B cell (primary cell): Measurements from ENCODE around the gene TLL2. TPM values are rescaled to one million over a fixed set of nuclear protein-coding genes. Genes with fewer than 3 reads are reported as not detected.

Experiments used
- ATAC-seq: fragments of 200-7000 bp; cut with Tn5 transposase; one replicate; pipeline ENCODE4 v1.10.0; 2021; ENCODE audit warnings: low read depth, mild to moderate bottlenecking, moderate number of reproducible peaks, moderate library complexity
- CTCF ChIA-PET: fragments of 350-600 bp; sonication (Branson Sonifier 250); formaldehyde crosslinking; loops from one replicate; lab custom pipeline; 2021; ENCODE audit warnings: antibody characterized with exemption, inconsistent platforms; lab: Charles Lee
- POLR2A ChIA-PET: fragments of 350-600 bp; sonication (Branson Sonifier 250); formaldehyde crosslinking; loops from one replicate; lab custom pipeline; 2021; ENCODE audit warnings: antibody characterized with exemption; lab: Charles Lee
- DNase-seq: peaks from one replicate; pipeline ENCODE4 v3.0.0; 2013
- H2AFZ ChIP-seq: 2 replicates; pipeline ENCODE4 v1.6.1; 2012; ENCODE audit warnings: mild to moderate bottlenecking, low read depth, low read length; ENCODE audit not compliant: insufficient read depth, poor library complexity, severe bottlenecking
- H3K27ac ChIP-seq, 2 donors: 1 replicate in 1 of 2; 2 replicates in 1 of 2; pipeline ENCODE4 v1.5.1; 2012 to 2013; ENCODE audit warnings: low read length in 2 of 2, mild to moderate bottlenecking in 2 of 2, moderate library complexity in 1 of 2
- H3K27me3 ChIP-seq, 4 experiments: fragments of 200-600 bp in 1 of 4; sonication (generic) in 1 of 4; replicated peaks in 1 of 4; 1 replicate in 2 of 4; 2 replicates in 2 of 4; pipeline versions ENCODE4 v1.6.1 to v1.7.0; 2013 to 2016; ENCODE audit warnings: low read length in 3 of 4, mild to moderate bottlenecking in 2 of 4, mixed read lengths in 1 of 4, moderate library complexity in 1 of 4; ENCODE audit not compliant: insufficient read depth in 4 of 4, control insufficient read depth in 3 of 4; ENCODE audit errors: control extremely low read depth in 1 of 4
- H3K36me3 ChIP-seq, 2 experiments: replicated peaks in 1 of 2; 1 replicate in 1 of 2; 2 replicates in 1 of 2; pipeline versions ENCODE4 v1.6.1 to v1.7.1; 2013; ENCODE audit warnings: low read length in 1 of 2; ENCODE audit not compliant: insufficient read depth in 2 of 2, control insufficient read depth in 1 of 2; ENCODE audit errors: control extremely low read depth in 1 of 2, extremely low read depth in 1 of 2
- H3K4me1 ChIP-seq, 2 donors: fragments of 200-600 bp in 1 of 2; sonication (generic) in 1 of 2; 1 replicate in 1 of 2; 2 replicates in 1 of 2; pipeline versions ENCODE4 v1.5.1 to v1.6.1; 2013 to 2017; ENCODE audit warnings: low read length in 2 of 2; ENCODE audit not compliant: control insufficient read depth in 2 of 2, insufficient read depth in 2 of 2
- H3K4me2 ChIP-seq: replicated peaks from 2 replicates; pipeline ENCODE3; 2012; ENCODE audit warnings: mild to moderate bottlenecking, low read depth, low read length; ENCODE audit not compliant: poor library complexity, severe bottlenecking
- H3K4me3 ChIP-seq, 5 experiments: fragments of 200-600 bp in 1 of 5; sonication (generic) in 1 of 5; 1 replicate in 3 of 5; 2 replicates in 2 of 5; pipeline versions ENCODE4 v1.5.1 to v1.7.0; 2011 to 2016; ENCODE audit warnings: low read length in 4 of 5, mild to moderate bottlenecking in 4 of 5, low read depth in 2 of 5, control low read depth in 1 of 5, moderate library complexity in 1 of 5; ENCODE audit not compliant: insufficient read depth in 1 of 5; ENCODE audit errors: control extremely low read depth in 1 of 5, extremely low read depth in 1 of 5
- H3K79me2 ChIP-seq: fragments of 200-600 bp; sonication (generic); one replicate; pipeline ENCODE4 v1.6.0; 2016; ENCODE audit warnings: low read length; ENCODE audit not compliant: control insufficient read depth, insufficient read depth
- H3K9ac ChIP-seq: fragments of 200-600 bp; sonication (generic); 2 replicates; pipeline ENCODE4 v1.6.1; 2017; ENCODE audit warnings: mild to moderate bottlenecking, low read length, moderate library complexity
- H3K9me3 ChIP-seq, 3 donors: one replicate each; pipeline versions ENCODE4 v1.6.1 to v1.7.1; 2013; ENCODE audit warnings: low read length in 2 of 3; ENCODE audit not compliant: control insufficient read depth in 2 of 3, insufficient read depth in 1 of 3; ENCODE audit errors: control extremely low read depth in 1 of 3
- H4K20me1 ChIP-seq: 2 replicates; pipeline ENCODE4 v1.6.0; 2012; ENCODE audit warnings: mild to moderate bottlenecking, low read length; ENCODE audit not compliant: insufficient read depth, control insufficient read depth, poor library complexity, severe bottlenecking
- H3K27ac Mint-ChIP-seq: one replicate; pipeline ENCODE4 v1.8.0; 2021; ENCODE audit warnings: mixed read lengths
- H3K27me3 Mint-ChIP-seq: one replicate; pipeline ENCODE4 v1.8.0; 2021; ENCODE audit warnings: mixed read lengths
- H3K4me1 Mint-ChIP-seq: one replicate; pipeline ENCODE4 v1.8.0; 2021; ENCODE audit warnings: mixed read lengths
- H3K4me3 Mint-ChIP-seq: one replicate; pipeline ENCODE4 v1.8.0; 2021; ENCODE audit warnings: mixed read lengths
- H3K9me3 Mint-ChIP-seq: one replicate; pipeline ENCODE4 v1.8.0; 2022; ENCODE audit warnings: mixed read lengths; ENCODE audit not compliant: insufficient read depth
- CTCF ChIP-seq: fragments of 200-600 bp; IDR thresholded peaks from one replicate; pipeline ENCODE4 v1.8.0; 2022; ENCODE audit warnings: antibody characterized with exemption, mild to moderate bottlenecking
- EZH2 ChIP-seq: IDR thresholded peaks from 2 replicates; pipeline ENCODE4 v1.6.1; 2012; ENCODE audit warnings: borderline replicate concordance, low read depth, mild to moderate bottlenecking, moderate library complexity, low read length; ENCODE audit not compliant: insufficient read depth, poor library complexity, severe bottlenecking
- WGBS: methylation state at CpG from one replicate; pipeline ENCODE4 v1.1.5; 2013; ENCODE audit warnings: missing lambda C conversion rate; ENCODE audit not compliant: insufficient coverage; 5-methylcytosine and 5-hydroxymethylcytosine counted together
- intact Hi-C: fragments of 100-400 bp; cut with micrococcal nuclease; formaldehyde crosslinking; loops from one replicate; pipeline ENCODE4 v1.10.0; 2022
- polyA plus RNA-seq: library from polyadenylated mRNA; depleted of rRNA; stranded (reverse); fragments of >200 nt; gene quantifications from 2 replicates; pipeline ENCODE4 v1.2.3, GENCODE V29; 2012
- total RNA-seq, 2 donors: library from RNA; stranded (reverse); fragments of 120-200 nt in 1 of 2; gene quantifications; 1 replicate in 1 of 2; 2 replicates in 1 of 2; pipeline versions ENCODE4 v1.2.3 to v1.2.4, GENCODE V29; 2013 to 2022

The TLL2 gene
- total and polyA plus RNA-seq, 2 donors (not counting 1 experiment from before 2014, with no cell fraction given): 0.13 to 0.47 TPM

GRCh38 chr10:96524741-96525140 is 11.0 kb upstream of the TLL2 start:
- Histone ChIP-seq H4K20me1 (peaks cover 7% of the 10 kb centered on the region), H2AFZ (no peak overlapping the region), H3K9ac (no peak overlapping the region), H3K36me3 (peaks cover 7 to 68% of the 10 kb centered on the region in 2 experiments), H3K27me3 (no peaks in the 10 kb centered on the region), H3K4me3 (no peak overlapping the region), H3K4me2 (no peak overlapping the region), H3K79me2 (no peaks in the 10 kb centered on the region), H3K4me1 (no peaks in the 10 kb centered on the region), H3K9me3 (no peaks in the 10 kb centered on the region), H3K27ac (no peak overlapping the region)
- H3K9me3 Mint-ChIP-seq: no peaks in the 10 kb centered on the region
- intact Hi-C loops: no loop called here
- ChIA-PET POLR2A (no interaction called here), CTCF (no interaction called here)
- ATAC-seq (no peak), DNase-seq (no peak)
- no CpG with 5 or more reads among the region's 1 CpG for WGBS
- H3K27me3 Mint-ChIP-seq: no peaks in the 10 kb centered on the region
- H3K4me3 Mint-ChIP-seq: no peak overlapping the region
- H3K4me1 Mint-ChIP-seq: no peaks in the 10 kb centered on the region
- TF ChIP-seq CTCF (no peak), EZH2 (no peak)
- no peak overlapping the region for H3K27ac Mint-ChIP-seq

- POLR2A ChIA-PET: no interaction called here
- no peaks in the 10 kb centered on the region for H3K9me3 Mint-ChIP-seq
- DNase-seq: no peak
- Histone ChIP-seq H3K4me1 (peaks cover 14% of the 10 kb centered on the region in 2 donors), H3K4me3 (no peak overlapping the region), H3K4me2 (no peak overlapping the region), H3K79me2 (no peaks in the 10 kb centered on the region), H3K9me3 (peaks cover 0 to 3% (median 0%) of the 10 kb centered on the region in 3 donors), H3K9ac (no peak overlapping the region), H3K36me3 (peaks cover 2 to 20% of the 10 kb centered on the region in 2 experiments), H4K20me1 (no peaks in the 10 kb centered on the region), H2AFZ (no peak overlapping the region), H3K27me3 (peaks cover 2 to 28% (median 9%) of the 10 kb centered on the region in 4 experiments), H3K27ac (no peak overlapping the region)
- intact Hi-C loops: no loop called here
- TF ChIP-seq EZH2: no peak
- no peak for TF ChIP-seq CTCF
- no peak overlapping the region for H3K4me3 Mint-ChIP-seq
- WGBS: 86% methylated on average over 1 of the region's 1 CpG
- no peak overlapping the region for H3K27ac Mint-ChIP-seq
- H3K27me3 Mint-ChIP-seq: peaks cover 6% of the 10 kb centered on the region
- CTCF ChIA-PET: no interaction called here
- ATAC-seq: no peak
- H3K4me1 Mint-ChIP-seq: peaks cover 18% of the 10 kb centered on the region
These were observed 3.6 kb upstream of the TLL2 start for GRCh38 chr10:96517284-96517683.
